BLaER1 treated with 17β-estradiol and CSF1 and Interleukin-3, amounts not matched to agents 10 nM and 100 nM (cell line): Measurements from ENCODE around the gene EIF4A2.
"Not testable (repeated sequence)": the region's sequence is repeated elsewhere in the genome, so short reads cannot be mapped to it uniquely, and the experiment has no call there.

Source experiments
- H3K27ac ChIP-seq, 11 experiments: shearing (Covaris generic); formaldehyde crosslinking; 2 replicates each; pipeline ENCODE4 v1.8.1; 2022
- H3K27me3 ChIP-seq, 11 experiments: shearing (Covaris generic); formaldehyde crosslinking; 2 replicates each; pipeline ENCODE4 v1.8.1; 2022
- H3K36me3 ChIP-seq, 11 experiments: shearing (Covaris generic); formaldehyde crosslinking; 2 replicates each; pipeline ENCODE4 v1.8.1; 2022
- H3K4me1 ChIP-seq, 10 experiments: shearing (Covaris generic); formaldehyde crosslinking; 2 replicates each; pipeline ENCODE4 v1.8.1; 2022
- H3K4me2 ChIP-seq, 11 experiments: shearing (Covaris generic); formaldehyde crosslinking; 2 replicates each; pipeline ENCODE4 v1.8.1; 2022
- H3K4me3 ChIP-seq, 10 experiments: shearing (Covaris generic); formaldehyde crosslinking; 2 replicates each; pipeline ENCODE4 v1.8.1; 2022
- H3K9ac ChIP-seq, 11 experiments: shearing (Covaris generic); formaldehyde crosslinking; 2 replicates each; pipeline ENCODE4 v1.8.1; 2022
- H3K9me3 ChIP-seq, 11 experiments: shearing (Covaris generic); formaldehyde crosslinking; replicated peaks in 1 of 11; 2 replicates each; pipeline ENCODE4 v1.8.1; 2022
- H4K20me1 ChIP-seq, 11 experiments: shearing (Covaris generic); formaldehyde crosslinking; 2 replicates each; pipeline ENCODE4 v1.8.1; 2022
- Cebpa-rat ChIP-seq, 11 experiments: shearing (Covaris generic); IDR thresholded peaks; 2 replicates each; pipeline ENCODE4 v1.8.1; 2022

EIF4A2 gene

DNA sequence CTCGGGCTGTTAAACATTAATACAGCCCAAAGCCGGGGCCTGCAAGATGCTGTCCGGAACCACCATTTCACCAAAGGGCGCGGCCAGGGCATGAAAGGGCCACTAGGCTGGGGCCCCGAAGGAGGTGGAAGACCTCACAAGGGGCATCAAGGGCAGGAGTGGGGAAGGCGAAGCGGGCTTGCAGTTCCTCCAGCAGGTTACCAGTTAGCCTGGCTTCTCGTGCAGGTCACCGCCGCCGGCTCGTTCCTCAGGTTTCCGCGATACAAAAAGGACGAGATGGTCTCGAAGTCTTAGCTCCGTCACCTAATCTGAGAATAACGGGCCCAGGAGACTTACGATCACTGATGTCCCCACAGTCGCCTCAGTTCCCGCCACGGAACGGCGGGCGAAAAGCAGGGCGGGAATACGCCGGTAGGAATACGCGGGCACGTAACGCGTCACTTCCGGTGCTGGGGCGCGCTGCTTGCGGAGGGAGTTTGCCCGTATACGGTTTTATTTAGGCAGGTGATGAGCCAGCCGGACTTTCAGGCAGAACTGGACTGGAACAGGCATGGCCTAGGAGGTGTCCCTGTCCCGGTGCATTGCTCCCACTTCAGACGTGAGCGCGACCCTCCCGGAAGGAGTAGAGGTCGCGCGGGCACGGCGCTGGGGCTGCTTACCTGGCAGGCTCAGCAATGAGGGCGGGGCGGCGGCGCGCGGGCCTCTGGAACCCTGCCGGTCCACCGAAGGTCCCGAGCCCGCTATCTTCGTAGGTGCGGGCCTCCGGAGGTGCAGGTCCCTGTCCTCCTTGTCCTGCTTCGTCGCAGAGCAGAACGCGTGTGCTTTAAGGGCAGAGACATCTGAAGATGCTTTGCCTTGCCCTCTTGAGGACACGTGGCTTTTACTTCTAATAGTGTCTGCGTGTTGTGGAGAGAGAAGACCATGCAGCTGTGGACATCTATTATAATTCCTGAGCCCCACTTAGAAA, 23.0 kb downstream of the EIF4A2 start, which contains the start of gene RFC4:
TSS of gene RFC4 (minus strand) at position 394 of the 967 bp plus-strand sequence. CDS start 1,769 bp downstream, outside the sequence.
- no peaks in the 10 kb centered on the region for H4K20me1 ChIP-seq
- H3K9me3 ChIP-seq: no peaks in the 10 kb centered on the region
- H3K27me3 ChIP-seq: no peaks in the 10 kb centered on the region
- H3K4me3 ChIP-seq: peak within 1 kb of the TSS; percentile 72 to 88 (median 84)
- no peak for TF ChIP-seq Cebpa-rat (IDR thresholded peaks at IDR 0.05)
- H3K27ac ChIP-seq: peak within 1 kb of the TSS; percentile 44 to 91 (median 87); a peak in 21 of 22 replicates
- H3K36me3 ChIP-seq: peaks cover 0 to 38% (median 34%) of the 10 kb centered on the region in 11 experiments; a peak in 21 of 22 replicates
- H3K9ac ChIP-seq: peak within 1 kb of the TSS; percentile 79 to 92 (median 90)
- H3K4me2 ChIP-seq: peak within 1 kb of the TSS; percentile 82 to 95 (median 88)
- peaks cover 27 to 44% (median 29%) of the 10 kb centered on the region in 10 experiments for H3K4me1 ChIP-seq

DNA sequence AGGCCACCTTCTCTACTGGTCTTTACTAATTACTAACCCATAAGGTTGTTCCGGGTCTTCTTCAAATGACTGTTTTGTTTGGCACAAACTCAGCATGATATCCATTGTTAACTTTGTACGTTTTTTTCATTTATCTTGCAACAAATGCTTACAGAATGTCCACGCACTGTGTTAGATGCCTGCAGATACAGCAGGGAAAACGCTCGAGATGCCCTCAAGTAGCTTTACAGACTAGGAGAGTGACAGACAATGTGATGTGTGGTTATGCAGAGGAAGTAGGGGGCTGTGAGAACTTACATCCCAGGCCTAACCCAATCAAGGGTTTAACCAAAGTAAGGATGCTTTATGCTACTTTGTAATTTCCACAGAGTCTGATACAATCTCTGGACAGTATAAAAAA, 23.9 kb downstream of the EIF4A2 start:
- Histone ChIP-seq H3K9ac (peak overlapping the region in 10 of 11 experiments; percentile 82 to 92 (median 90); a peak in 18 of 22 replicates), H3K27me3 (no peaks in the 10 kb centered on the region), H3K36me3 (peaks cover 0 to 29% (median 26%) of the 10 kb centered on the region in 11 experiments; a peak in 21 of 22 replicates), H3K4me1 (peaks cover 25 to 39% (median 28%) of the 10 kb centered on the region in 10 experiments), H3K9me3 (no peaks in the 10 kb centered on the region), H4K20me1 (no peaks in the 10 kb centered on the region), H3K27ac (peak overlapping the region in 8 of 11 experiments; percentile 82 to 91 (median 89); a peak in 17 of 22 replicates), H3K4me2 (peak overlapping the region; percentile 82 to 95 (median 88)), H3K4me3 (peak overlapping the region; percentile 72 to 88 (median 84))
- TF ChIP-seq Cebpa-rat (IDR thresholded peaks at IDR 0.05): no peak

GRCh38 chr3:186810336-186810996, 27.1 kb downstream of the EIF4A2 start:
- Histone ChIP-seq H3K4me1 (peaks cover 17 to 33% (median 27%) of the 10 kb centered on the region in 10 experiments), H4K20me1 (no peaks in the 10 kb centered on the region), H3K4me3 (no peak overlapping the region), H3K9ac (no peak overlapping the region), H3K36me3 (no peaks in the 10 kb centered on the region), H3K4me2 (no peak overlapping the region), H3K9me3 (no peaks in the 10 kb centered on the region), H3K27ac (no peak overlapping the region), H3K27me3 (no peaks in the 10 kb centered on the region)
- TF ChIP-seq Cebpa-rat (IDR thresholded peaks at IDR 0.05): no peak

GRCh38 chr3:186811313-186811712, 27.9 kb downstream of the EIF4A2 start:
- H3K4me2 ChIP-seq, H3K27me3 ChIP-seq, H3K4me3 ChIP-seq, H3K9me3 ChIP-seq, H3K9ac ChIP-seq, H3K36me3 ChIP-seq, H4K20me1 ChIP-seq, H3K27ac ChIP-seq: not testable (repeated sequence)
- peaks cover 13 to 38% (median 32%) of the 10 kb centered on the region in 10 experiments for H3K4me1 ChIP-seq

- H4K20me1 ChIP-seq: no peaks in the 10 kb centered on the region
- H3K4me3 ChIP-seq: no peak overlapping the region
- no peaks in the 10 kb centered on the region for H3K9me3 ChIP-seq
- H3K4me2 ChIP-seq: peak overlapping the region in 2 of 11 experiments; percentile 63 to 72; a peak in 3 of 22 replicates
- TF ChIP-seq Cebpa-rat (IDR thresholded peaks at IDR 0.05): no peak
- no peaks in the 10 kb centered on the region for H3K36me3 ChIP-seq
- H3K27ac ChIP-seq: peak overlapping the region in 5 of 11 experiments; percentile 56 to 69 (median 65); a peak in 6 of 22 replicates
- no peaks in the 10 kb centered on the region for H3K27me3 ChIP-seq
- H3K4me1 ChIP-seq: peaks cover 0 to 31% (median 22%) of the 10 kb centered on the region in 10 experiments; a peak in 17 of 20 replicates
- no peak overlapping the region for H3K9ac ChIP-seq
Observed at GRCh38 chr3:186814100-186814499, 30.7 kb downstream of the EIF4A2 start.

GRCh38 chr3:186815435-186815834, 32.1 kb downstream of the EIF4A2 start:
- Histone ChIP-seq H3K27me3 (no peaks in the 10 kb centered on the region), H3K4me2 (peak overlapping the region in 10 of 11 experiments; percentile 13 to 73 (median 54); a peak in 18 of 22 replicates), H4K20me1 (no peaks in the 10 kb centered on the region), H3K4me1 (peaks cover 0 to 31% (median 22%) of the 10 kb centered on the region in 10 experiments; a peak in 17 of 20 replicates), H3K4me3 (0 out of 20 replicates have a peak overlapping the region, but pooled peaks of 1 of the 10 experiments have one; percentile 5), H3K9ac (peak overlapping the region in 5 of 11 experiments; percentile 4 to 54 (median 26); a peak in 5 of 22 replicates), H3K36me3 (no peaks in the 10 kb centered on the region), H3K27ac (peak overlapping the region in 8 of 11 experiments; percentile 50 to 69 (median 64); a peak in 16 of 22 replicates), H3K9me3 (no peaks in the 10 kb centered on the region)
- TF ChIP-seq Cebpa-rat (IDR thresholded peaks at IDR 0.05): peak in 9 of 11 experiments; percentile 22 to 92 (median 73); a peak in 16 of 22 replicates

DNA sequence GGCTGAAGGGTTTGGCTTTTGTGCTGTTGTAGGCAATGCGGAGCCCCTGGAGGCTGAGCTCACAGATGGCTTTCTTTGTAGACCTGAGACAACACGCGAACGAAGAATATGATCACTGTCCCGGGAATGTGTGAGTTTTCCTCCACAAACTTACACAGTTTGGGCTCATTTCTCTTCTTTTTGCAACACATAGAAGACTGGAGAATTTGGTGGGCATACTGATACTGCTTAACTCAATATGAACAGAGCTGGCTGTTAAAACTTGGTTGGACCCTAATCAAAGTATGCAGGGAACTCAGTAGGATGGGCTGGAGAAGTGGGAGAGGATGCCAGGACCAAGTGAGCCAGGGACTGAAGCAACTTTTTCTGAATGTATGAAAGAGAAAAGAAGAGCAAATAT, 35.1 kb downstream of the EIF4A2 start:
- no peaks in the 10 kb centered on the region for H3K36me3 ChIP-seq
- H4K20me1 ChIP-seq: no peaks in the 10 kb centered on the region
- no peak overlapping the region for H3K4me2 ChIP-seq
- H3K4me3 ChIP-seq: no peak overlapping the region
- TF ChIP-seq Cebpa-rat (IDR thresholded peaks at IDR 0.05): no peak
- H3K9me3 ChIP-seq: no peaks in the 10 kb centered on the region
- peaks cover 0 to 31% (median 22%) of the 10 kb centered on the region in 10 experiments; a peak in 17 of 20 replicates for H3K4me1 ChIP-seq
- no peak overlapping the region; a peak in 1 of 22 replicates for H3K27ac ChIP-seq
- no peaks in the 10 kb centered on the region; a peak in 1 of 22 replicates for H3K27me3 ChIP-seq
- H3K9ac ChIP-seq: no peak overlapping the region

- Histone ChIP-seq H3K36me3 (no peaks in the 10 kb centered on the region), H3K4me3 (no peak overlapping the region), H3K27me3 (peaks cover 0 to 2% (median 2%) of the 10 kb centered on the region in 11 experiments; a peak in 16 of 22 replicates), H3K4me1 (peaks cover 0 to 32% (median 24%) of the 10 kb centered on the region in 10 experiments; a peak in 17 of 20 replicates), H3K27ac (no peak overlapping the region), H3K9ac (no peak overlapping the region), H3K4me2 (no peak overlapping the region), H3K9me3 (no peaks in the 10 kb centered on the region), H4K20me1 (no peaks in the 10 kb centered on the region)
- no peak for TF ChIP-seq Cebpa-rat (IDR thresholded peaks at IDR 0.05)
Observed at GRCh38 chr3:186818956-186819355, 35.6 kb downstream of the EIF4A2 start.
